ENCODE data around the gene NACC2. TPM values are rescaled to one million over a fixed set of nuclear protein-coding genes. Genes with fewer than 3 reads are reported as not detected.

The NACC2 gene
- total and polyA plus RNA-seq, 2 experiments from 2014 or later, result 3.8 to 20.8 TPM

- TF ChIP-seq ZNF462 (CRISPR knock-in tag; IDR thresholded peaks at IDR 0.05) (no peak), ZNF114 (CRISPR knock-in tag; IDR thresholded peaks at IDR 0.05) (no peak)
Observed at GRCh38 chr9:136053757-136054142, 41.3 kb downstream of the NACC2 start (continued).

GRCh38 chr9:136052991-136053756 lies 41.9 kb downstream of the NACC2 start:
- Histone ChIP-seq H3K4me2 (peak overlapping the region; percentile 92), H3K27me3 (ENCODE audit: insufficient read depth) (no peaks in the 10 kb centered on the region; the same call in 1 of the 2 replicates), H3K79me2 (replicated peaks; ENCODE audit: insufficient read depth) (no peaks in the 10 kb centered on the region), H3K36me3 (ENCODE audit: insufficient read depth) (no peaks in the 10 kb centered on the region), H3K27ac (ENCODE audit: low read depth) (0 out of 2 replicates have a peak overlapping the region, but pooled peaks have one; percentile 63), H4K20me1 (replicated peaks; ENCODE audit: insufficient read depth) (no peaks in the 10 kb centered on the region), H3F3A (replicated peaks; ENCODE audit: low read depth) (peaks cover 15% of the 10 kb centered on the region; the same call in 1 of the 2 replicates), H3K9me2 (ENCODE audit: insufficient read depth) (no peaks in the 10 kb centered on the region), H3K4me3 (peak overlapping the region; percentile 78; the same call in 1 of the 2 replicates), H2AFZ (no peak overlapping the region), H3K4me1 (ENCODE audit: insufficient read depth) (peaks cover 34% of the 10 kb centered on the region)
- H3K27ac Mint-ChIP-seq, result no peak overlapping the region; the same call in 1 of the 2 replicates
- no peaks in the 10 kb centered on the region for H3K9me3 Mint-ChIP-seq
- peaks cover 11% of the 10 kb centered on the region for H3K27me3 Mint-ChIP-seq (ENCODE audit: insufficient read depth, low read depth, poor library complexity)
- peak; percentile 0; the same call in 1 of the 3 replicates for ATAC-seq
- no peak overlapping the region for H3K4me3 Mint-ChIP-seq
- H3K36me3 Mint-ChIP-seq (ENCODE audit: low read depth), result no peaks in the 10 kb centered on the region
- H3K4me1 Mint-ChIP-seq, result peaks cover 37% of the 10 kb centered on the region
- peak; percentile 45 for DNase-seq (ENCODE audit: low spot score)
- TF ChIP-seq EZH2phosphoT487 (IDR thresholded peaks at IDR 0.05; ENCODE audit: unreplicated experiment), result no peak
- no peak for TF ChIP-seq POLR2AphosphoS5 (IDR thresholded peaks at IDR 0.05; ENCODE audit: low read depth)
- TF ChIP-seq ZNF114 (CRISPR knock-in tag; IDR thresholded peaks at IDR 0.05), result no peak
- no peak for TF ChIP-seq CTCF (conservative IDR thresholded peaks at IDR 0.05; ENCODE audit: low read depth in 2 of 2)
- no peak for TF ChIP-seq ZNF331 (CRISPR knock-in tag; IDR thresholded peaks at IDR 0.05; ENCODE audit: low read depth)
- no peak for TF ChIP-seq JUNB (IDR thresholded peaks at IDR 0.05; ENCODE audit: unreplicated experiment)
- TF ChIP-seq EZH2 (IDR thresholded peaks at IDR 0.05; ENCODE audit: low read depth, unreplicated experiment), result no peak
- TF ChIP-seq ETS1 (IDR thresholded peaks at IDR 0.05), result no peak
